Smooth muscle cell (in vitro differentiated cells): Measurements from ENCODE around the gene MGAM2. TPM values are rescaled to one million over a fixed set of nuclear protein-coding genes. Genes with fewer than 3 reads are reported as not detected.

Experiments
- DNase-seq: peaks from one replicate; lab custom pipeline; 2025; ENCODE audit not compliant: unreplicated experiment; lab: John Stamatoyannopoulos, UW
- H2AFZ ChIP-seq: fragments of 200-600 bp; sonication (generic); 2 replicates; pipeline ENCODE4 v1.6.0; 2016; ENCODE audit warnings: antibody characterized with exemption, low read depth, mild to moderate bottlenecking
- H3F3A ChIP-seq: fragments of 200-600 bp; sonication (generic); 2 replicates; pipeline ENCODE4 v1.6.0; 2017; ENCODE audit warnings: antibody characterized with exemption, low read depth
- H3K27ac ChIP-seq: fragments of 200-600 bp; sonication (generic); 2 replicates; pipeline ENCODE4 v1.5.1; 2016; ENCODE audit warnings: low read depth, mild to moderate bottlenecking
- H3K27me3 ChIP-seq: fragments of 200-600 bp; sonication (generic); 2 replicates; pipeline ENCODE4 v1.6.1; 2016; ENCODE audit warnings: low read depth, mild to moderate bottlenecking
- H3K36me3 ChIP-seq: fragments of 200-600 bp; sonication (generic); 2 replicates; pipeline ENCODE4 v1.5.1; 2016; ENCODE audit warnings: low read depth
- H3K4me1 ChIP-seq: fragments of 200-600 bp; sonication (generic); 2 replicates; pipeline ENCODE4 v1.5.1; 2016; ENCODE audit warnings: low read depth
- H3K4me2 ChIP-seq: fragments of 200-600 bp; sonication (generic); 2 replicates; pipeline ENCODE4 v1.6.0; 2016; ENCODE audit warnings: mild to moderate bottlenecking
- H3K4me3 ChIP-seq: fragments of 200-600 bp; sonication (generic); 2 replicates; pipeline ENCODE4 v1.5.1; 2016; ENCODE audit warnings: mild to moderate bottlenecking
- H3K79me2 ChIP-seq: fragments of 200-600 bp; sonication (generic); 2 replicates; pipeline ENCODE4 v1.6.0; 2016; ENCODE audit warnings: low read depth, mild to moderate bottlenecking
- H3K9ac ChIP-seq: fragments of 200-600 bp; sonication (generic); 2 replicates; pipeline ENCODE4 v1.6.0; 2016; ENCODE audit warnings: low read depth
- H3K9me3 ChIP-seq: fragments of 200-600 bp; sonication (generic); replicated peaks from 2 replicates; pipeline ENCODE4 v1.5.1; 2016; ENCODE audit warnings: low read depth
- H4K20me1 ChIP-seq: fragments of 200-600 bp; sonication (generic); 2 replicates; pipeline ENCODE4 v1.6.0; 2016; ENCODE audit warnings: low read depth
- WGBS: methylation state at CpG from one replicate; pipeline ENCODE4 v1.1.7; 2016; ENCODE audit warnings: low lambda C conversion rate; 5-methylcytosine and 5-hydroxymethylcytosine counted together
- polyA plus RNA-seq: library from polyadenylated mRNA; unstranded; fragments of >200 nt; fragmentation: Nextera tagmentation; extraction: Ambion mirVana; gene quantifications from 2 replicates; pipeline ENCODE4 v1.2.1, GENCODE V29; 2016
- total RNA-seq: library from RNA; depleted of rRNA; stranded (reverse); fragments of >200 nt; gene quantifications from 2 replicates; pipeline ENCODE4 v1.2.3, GENCODE V29; 2014
- TF ChIP-seq, protein P1 (sequence below): fragments of 200-600 bp; sonication (generic); IDR thresholded peaks from 2 replicates; pipeline ENCODE4 v1.5.1; 2017; ENCODE audit warnings: borderline replicate concordance, mild to moderate bottlenecking, antibody characterized with exemption; ENCODE audit not compliant: insufficient read depth, poor library complexity, severe bottlenecking

The MGAM2 gene
- total and polyA plus RNA-seq, 2 experiments from 2014 or later = not detected

DNA sequence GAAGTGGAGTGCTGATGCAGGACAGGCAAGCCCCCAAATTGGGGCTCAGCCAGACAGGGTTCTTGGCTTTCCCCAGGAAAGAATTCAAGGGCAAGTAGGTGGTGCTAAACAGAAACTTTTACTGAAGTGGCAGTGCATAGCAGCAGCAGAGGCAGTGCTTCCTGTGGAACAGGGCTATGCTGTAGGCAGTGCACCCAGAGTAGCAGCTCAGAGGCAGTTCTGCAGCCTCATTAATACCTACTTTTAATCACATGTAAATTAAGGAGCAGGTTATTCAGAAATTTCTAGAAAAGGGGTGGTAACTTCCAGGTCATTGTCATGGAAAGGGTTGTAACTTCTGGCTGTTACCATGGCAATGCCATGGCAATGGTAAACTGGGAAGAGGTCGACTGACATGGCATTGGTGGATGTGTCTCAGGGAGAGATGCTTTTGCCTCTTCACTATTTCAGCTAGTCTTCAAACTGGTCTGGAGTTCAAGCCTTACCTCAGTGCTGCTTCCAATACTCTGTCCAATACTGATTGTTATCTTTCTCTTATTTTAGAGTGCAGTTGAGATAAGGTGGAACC is 117.1 kb downstream of the MGAM2 start:
- TF ChIP-seq, protein P1, sequence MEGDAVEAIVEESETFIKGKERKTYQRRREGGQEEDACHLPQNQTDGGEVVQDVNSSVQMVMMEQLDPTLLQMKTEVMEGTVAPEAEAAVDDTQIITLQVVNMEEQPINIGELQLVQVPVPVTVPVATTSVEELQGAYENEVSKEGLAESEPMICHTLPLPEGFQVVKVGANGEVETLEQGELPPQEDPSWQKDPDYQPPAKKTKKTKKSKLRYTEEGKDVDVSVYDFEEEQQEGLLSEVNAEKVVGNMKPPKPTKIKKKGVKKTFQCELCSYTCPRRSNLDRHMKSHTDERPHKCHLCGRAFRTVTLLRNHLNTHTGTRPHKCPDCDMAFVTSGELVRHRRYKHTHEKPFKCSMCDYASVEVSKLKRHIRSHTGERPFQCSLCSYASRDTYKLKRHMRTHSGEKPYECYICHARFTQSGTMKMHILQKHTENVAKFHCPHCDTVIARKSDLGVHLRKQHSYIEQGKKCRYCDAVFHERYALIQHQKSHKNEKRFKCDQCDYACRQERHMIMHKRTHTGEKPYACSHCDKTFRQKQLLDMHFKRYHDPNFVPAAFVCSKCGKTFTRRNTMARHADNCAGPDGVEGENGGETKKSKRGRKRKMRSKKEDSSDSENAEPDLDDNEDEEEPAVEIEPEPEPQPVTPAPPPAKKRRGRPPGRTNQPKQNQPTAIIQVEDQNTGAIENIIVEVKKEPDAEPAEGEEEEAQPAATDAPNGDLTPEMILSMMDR = no peak

DNA sequence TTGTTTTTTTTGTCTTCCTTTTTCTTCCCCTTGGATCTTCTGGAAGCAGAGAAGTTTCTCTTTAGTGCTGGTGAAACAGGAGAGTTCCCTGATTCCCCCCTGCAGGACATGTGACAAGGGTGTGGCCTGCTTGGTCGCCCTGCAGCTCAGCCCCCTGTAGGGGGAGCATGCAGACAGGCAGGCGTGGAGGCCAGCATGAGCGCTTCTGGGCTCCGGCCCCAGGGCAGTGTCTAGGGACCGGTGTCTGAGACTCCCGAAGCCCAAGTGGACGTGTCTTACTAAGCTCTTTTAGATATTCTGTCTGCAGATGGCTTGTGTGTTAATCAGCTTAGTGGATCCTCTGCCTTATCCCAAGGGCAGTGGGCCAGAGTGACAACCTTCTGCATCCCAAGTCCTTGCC is 120.2 kb downstream of the MGAM2 start:
- Histone ChIP-seq H3K36me3 (no peaks in the 10 kb centered on the region), H3K27ac (no peak overlapping the region), H2AFZ (no peak overlapping the region), H3K79me2 (no peaks in the 10 kb centered on the region), H3K9ac (no peak overlapping the region), H4K20me1 (no peaks in the 10 kb centered on the region), H3F3A (no peaks in the 10 kb centered on the region), H3K4me1 (no peaks in the 10 kb centered on the region), H3K9me3 (no peaks in the 10 kb centered on the region), H3K27me3 (no peaks in the 10 kb centered on the region), H3K4me2 (no peak overlapping the region), H3K4me3 (no peak overlapping the region)
- TF ChIP-seq, protein P1 = peak; percentile 10
- WGBS = 31% methylated on average over 7 of the region's 7 CpGs
- DNase-seq = no peak

More for the DNA sequence above, 117.1 kb downstream of the MGAM2 start:
- Histone ChIP-seq H3K27me3 (no peaks in the 10 kb centered on the region), H3K9ac (no peak overlapping the region), H2AFZ (no peak overlapping the region), H3K9me3 (no peaks in the 10 kb centered on the region), H3K4me1 (no peaks in the 10 kb centered on the region), H3K4me3 (no peak overlapping the region), H3K36me3 (no peaks in the 10 kb centered on the region), H3K79me2 (no peaks in the 10 kb centered on the region), H3K27ac (no peak overlapping the region), H3F3A (no peaks in the 10 kb centered on the region), H4K20me1 (no peaks in the 10 kb centered on the region), H3K4me2 (no peak overlapping the region)
- 63% methylated on average over 1 of the region's 1 CpG for WGBS
- DNase-seq = no peak

DNA sequence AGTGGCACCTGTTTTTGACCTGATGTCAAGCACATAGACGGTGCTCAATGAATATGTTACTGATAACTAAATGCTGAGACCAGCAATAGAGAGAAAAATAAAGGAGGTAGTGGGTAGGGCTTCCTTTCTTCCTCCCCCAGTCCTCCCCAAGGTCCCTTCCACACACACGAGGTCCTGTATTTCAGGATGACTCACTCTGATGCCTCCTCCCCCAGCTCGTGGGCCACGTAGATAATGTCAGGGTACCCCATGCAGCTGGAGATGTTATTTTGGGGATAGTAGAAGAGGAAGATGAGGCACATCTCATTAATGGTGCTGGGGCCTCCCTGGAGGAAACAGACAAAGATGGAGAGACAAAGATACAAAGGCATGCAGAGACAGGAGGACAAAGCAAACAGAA is 129.0 kb downstream of the MGAM2 start:
- 78% methylated on average over 4 of the region's 4 CpGs for WGBS

More for the DNA sequence above, 129.0 kb downstream of the MGAM2 start:
- H3K27ac ChIP-seq = no peak overlapping the region
- no peaks in the 10 kb centered on the region for H3K9me3 ChIP-seq
- no peaks in the 10 kb centered on the region for H3F3A ChIP-seq
- no peak overlapping the region for H3K9ac ChIP-seq
- no peaks in the 10 kb centered on the region for H3K36me3 ChIP-seq
- H3K79me2 ChIP-seq = no peaks in the 10 kb centered on the region
- H2AFZ ChIP-seq = no peak overlapping the region
- H3K4me1 ChIP-seq = no peaks in the 10 kb centered on the region
- no peak for DNase-seq
- H4K20me1 ChIP-seq = no peaks in the 10 kb centered on the region
- H3K4me3 ChIP-seq = no peak overlapping the region
- H3K27me3 ChIP-seq = no peaks in the 10 kb centered on the region
- H3K4me2 ChIP-seq = no peak overlapping the region
- TF ChIP-seq, protein P1 = no peak
